GM23338 (cell line): Measurements from ENCODE around the gene SERPINB13.

ENCODE experiments used
- CREB1 ChIP-seq: fragments of 250-450 bp; sonication (Bioruptor Pico); IDR thresholded peaks from 2 replicates; pipeline ENCODE4 v1.5.0; 2020; ENCODE audit warnings: low read depth, mild to moderate bottlenecking, moderate library complexity
- EZH2 ChIP-seq: fragments of 200-600 bp; sonication (generic); IDR thresholded peaks from one replicate; pipeline ENCODE4 v1.8.0; 2017; ENCODE audit warnings: antibody characterized with exemption, mild to moderate bottlenecking, low read depth; ENCODE audit not compliant: unreplicated experiment
- EZH2phosphoT487 ChIP-seq: fragments of 200-600 bp; sonication (generic); IDR thresholded peaks from one replicate; pipeline ENCODE4 v1.8.1; 2018; ENCODE audit warnings: antibody characterized with exemption; ENCODE audit not compliant: unreplicated experiment
- POLR2AphosphoS5 ChIP-seq: IDR thresholded peaks from 2 replicates; pipeline ENCODE4 v1.6.1; 2016; ENCODE audit warnings: antibody characterized with exemption, low read depth
- REST ChIP-seq: IDR thresholded peaks from one replicate; pipeline ENCODE4 v1.6.1; 2018; ENCODE audit warnings: antibody characterized with exemption; ENCODE audit not compliant: unreplicated experiment
- ZNF331 ChIP-seq: fragments of 250-450 bp; sonication (Bioruptor Pico); IDR thresholded peaks from 2 replicates; pipeline ENCODE4 v1.5.0; 2020; ENCODE audit warnings: low read depth, mild to moderate bottlenecking, moderate library complexity
- TF ChIP-seq, protein P1 (sequence below), 2 experiments: fragments of 200-600 bp in 1 of 2; sonication (generic) in 1 of 2; conservative IDR thresholded peaks; 2 replicates each; pipeline versions ENCODE4 v1.5.1 to v1.6.1; 2016 to 2017; ENCODE audit warnings: antibody characterized with exemption in 2 of 2, low read depth in 2 of 2, mild to moderate bottlenecking in 2 of 2, moderate library complexity in 1 of 2
- TF ChIP-seq, protein P2 (sequence below): IDR thresholded peaks from 2 replicates; pipeline ENCODE4 v1.6.1; 2016; ENCODE audit warnings: antibody characterized with exemption

- TF ChIP-seq, protein P1, sequence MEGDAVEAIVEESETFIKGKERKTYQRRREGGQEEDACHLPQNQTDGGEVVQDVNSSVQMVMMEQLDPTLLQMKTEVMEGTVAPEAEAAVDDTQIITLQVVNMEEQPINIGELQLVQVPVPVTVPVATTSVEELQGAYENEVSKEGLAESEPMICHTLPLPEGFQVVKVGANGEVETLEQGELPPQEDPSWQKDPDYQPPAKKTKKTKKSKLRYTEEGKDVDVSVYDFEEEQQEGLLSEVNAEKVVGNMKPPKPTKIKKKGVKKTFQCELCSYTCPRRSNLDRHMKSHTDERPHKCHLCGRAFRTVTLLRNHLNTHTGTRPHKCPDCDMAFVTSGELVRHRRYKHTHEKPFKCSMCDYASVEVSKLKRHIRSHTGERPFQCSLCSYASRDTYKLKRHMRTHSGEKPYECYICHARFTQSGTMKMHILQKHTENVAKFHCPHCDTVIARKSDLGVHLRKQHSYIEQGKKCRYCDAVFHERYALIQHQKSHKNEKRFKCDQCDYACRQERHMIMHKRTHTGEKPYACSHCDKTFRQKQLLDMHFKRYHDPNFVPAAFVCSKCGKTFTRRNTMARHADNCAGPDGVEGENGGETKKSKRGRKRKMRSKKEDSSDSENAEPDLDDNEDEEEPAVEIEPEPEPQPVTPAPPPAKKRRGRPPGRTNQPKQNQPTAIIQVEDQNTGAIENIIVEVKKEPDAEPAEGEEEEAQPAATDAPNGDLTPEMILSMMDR (conservative IDR thresholded peaks at IDR 0.05; ENCODE audit: low read depth in 2 of 2): no peak
- TF ChIP-seq REST (no peak), EZH2 (no peak), EZH2phosphoT487 (no peak), POLR2AphosphoS5 (no peak), ZNF331 (CRISPR knock-in tag) (no peak), CREB1 (no peak)
- TF ChIP-seq, protein P2, sequence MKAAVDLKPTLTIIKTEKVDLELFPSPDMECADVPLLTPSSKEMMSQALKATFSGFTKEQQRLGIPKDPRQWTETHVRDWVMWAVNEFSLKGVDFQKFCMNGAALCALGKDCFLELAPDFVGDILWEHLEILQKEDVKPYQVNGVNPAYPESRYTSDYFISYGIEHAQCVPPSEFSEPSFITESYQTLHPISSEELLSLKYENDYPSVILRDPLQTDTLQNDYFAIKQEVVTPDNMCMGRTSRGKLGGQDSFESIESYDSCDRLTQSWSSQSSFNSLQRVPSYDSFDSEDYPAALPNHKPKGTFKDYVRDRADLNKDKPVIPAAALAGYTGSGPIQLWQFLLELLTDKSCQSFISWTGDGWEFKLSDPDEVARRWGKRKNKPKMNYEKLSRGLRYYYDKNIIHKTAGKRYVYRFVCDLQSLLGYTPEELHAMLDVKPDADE: no peak
These were observed 4.0 kb downstream of the SERPINB13 start for GRCh38 chr18:63590966-63591695.
